Right lobe of liver (tissue), 4 donors: ENCODE results near the gene PKP4.

Experiments used
- POLR2A ChIP-seq: fragments of 450-650 bp; IDR thresholded peaks from one replicate; pipeline ENCODE4 v1.6.1; 2017; ENCODE audit warnings: antibody characterized with exemption, mild to moderate bottlenecking
- TF ChIP-seq, protein P1 (sequence below), 4 donors: fragments of 200-600 bp in 3 of 4; fragments of 450-650 bp in 1 of 4; IDR thresholded peaks; one replicate each; pipeline versions ENCODE4 v1.5.1 to v1.8.0; 2016 to 2022; ENCODE audit warnings: antibody characterized with exemption in 4 of 4, mild to moderate bottlenecking in 2 of 4
- donor health status: DM: no; HTN: no; CAD: no.
- donor health status: DM: no; HTN: no; CAD: no.
- donor health status: DM: no; HTN: yes; CAD: no.

- TF ChIP-seq, protein P1, sequence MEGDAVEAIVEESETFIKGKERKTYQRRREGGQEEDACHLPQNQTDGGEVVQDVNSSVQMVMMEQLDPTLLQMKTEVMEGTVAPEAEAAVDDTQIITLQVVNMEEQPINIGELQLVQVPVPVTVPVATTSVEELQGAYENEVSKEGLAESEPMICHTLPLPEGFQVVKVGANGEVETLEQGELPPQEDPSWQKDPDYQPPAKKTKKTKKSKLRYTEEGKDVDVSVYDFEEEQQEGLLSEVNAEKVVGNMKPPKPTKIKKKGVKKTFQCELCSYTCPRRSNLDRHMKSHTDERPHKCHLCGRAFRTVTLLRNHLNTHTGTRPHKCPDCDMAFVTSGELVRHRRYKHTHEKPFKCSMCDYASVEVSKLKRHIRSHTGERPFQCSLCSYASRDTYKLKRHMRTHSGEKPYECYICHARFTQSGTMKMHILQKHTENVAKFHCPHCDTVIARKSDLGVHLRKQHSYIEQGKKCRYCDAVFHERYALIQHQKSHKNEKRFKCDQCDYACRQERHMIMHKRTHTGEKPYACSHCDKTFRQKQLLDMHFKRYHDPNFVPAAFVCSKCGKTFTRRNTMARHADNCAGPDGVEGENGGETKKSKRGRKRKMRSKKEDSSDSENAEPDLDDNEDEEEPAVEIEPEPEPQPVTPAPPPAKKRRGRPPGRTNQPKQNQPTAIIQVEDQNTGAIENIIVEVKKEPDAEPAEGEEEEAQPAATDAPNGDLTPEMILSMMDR (IDR thresholded peaks at IDR 0.05), result no peak
- no peak for TF ChIP-seq POLR2A
Measured at GRCh38 chr2:158629116-158629515, 172.4 kb downstream of the PKP4 start.
